B cell (primary cell): ENCODE measurements around the gene HACD2. TPM values are rescaled to one million over a fixed set of nuclear protein-coding genes. Genes with fewer than 3 reads are reported as not detected.

Source experiments
- ATAC-seq: fragments of 200-7000 bp; cut with Tn5 transposase; one replicate; pipeline ENCODE4 v1.10.0; 2021; ENCODE audit warnings: low read depth, mild to moderate bottlenecking, moderate number of reproducible peaks, moderate library complexity
- CTCF ChIA-PET: fragments of 350-600 bp; sonication (Branson Sonifier 250); formaldehyde crosslinking; loops from one replicate; lab custom pipeline; 2021; ENCODE audit warnings: antibody characterized with exemption, inconsistent platforms; lab: Charles Lee
- POLR2A ChIA-PET: fragments of 350-600 bp; sonication (Branson Sonifier 250); formaldehyde crosslinking; loops from one replicate; lab custom pipeline; 2021; ENCODE audit warnings: antibody characterized with exemption; lab: Charles Lee
- DNase-seq: peaks from one replicate; pipeline ENCODE4 v3.0.0; 2013
- H2AFZ ChIP-seq: 2 replicates; pipeline ENCODE4 v1.6.1; 2012; ENCODE audit warnings: mild to moderate bottlenecking, low read depth, low read length; ENCODE audit not compliant: insufficient read depth, poor library complexity, severe bottlenecking
- H3K27ac ChIP-seq, 2 donors: 1 replicate in 1 of 2; 2 replicates in 1 of 2; pipeline ENCODE4 v1.5.1; 2012 to 2013; ENCODE audit warnings: low read length in 2 of 2, mild to moderate bottlenecking in 2 of 2, moderate library complexity in 1 of 2
- H3K27me3 ChIP-seq, 4 experiments: fragments of 200-600 bp in 1 of 4; sonication (generic) in 1 of 4; replicated peaks in 1 of 4; 1 replicate in 2 of 4; 2 replicates in 2 of 4; pipeline versions ENCODE4 v1.6.1 to v1.7.0; 2013 to 2016; ENCODE audit warnings: low read length in 3 of 4, mild to moderate bottlenecking in 2 of 4, mixed read lengths in 1 of 4, moderate library complexity in 1 of 4; ENCODE audit not compliant: insufficient read depth in 4 of 4, control insufficient read depth in 3 of 4; ENCODE audit errors: control extremely low read depth in 1 of 4
- H3K36me3 ChIP-seq, 2 experiments: replicated peaks in 1 of 2; 1 replicate in 1 of 2; 2 replicates in 1 of 2; pipeline versions ENCODE4 v1.6.1 to v1.7.1; 2013; ENCODE audit warnings: low read length in 1 of 2; ENCODE audit not compliant: insufficient read depth in 2 of 2, control insufficient read depth in 1 of 2; ENCODE audit errors: control extremely low read depth in 1 of 2, extremely low read depth in 1 of 2
- H3K4me1 ChIP-seq, 2 donors: fragments of 200-600 bp in 1 of 2; sonication (generic) in 1 of 2; 1 replicate in 1 of 2; 2 replicates in 1 of 2; pipeline versions ENCODE4 v1.5.1 to v1.6.1; 2013 to 2017; ENCODE audit warnings: low read length in 2 of 2; ENCODE audit not compliant: control insufficient read depth in 2 of 2, insufficient read depth in 2 of 2
- H3K4me2 ChIP-seq: replicated peaks from 2 replicates; pipeline ENCODE3; 2012; ENCODE audit warnings: mild to moderate bottlenecking, low read depth, low read length; ENCODE audit not compliant: poor library complexity, severe bottlenecking
- H3K4me3 ChIP-seq, 5 experiments: fragments of 200-600 bp in 1 of 5; sonication (generic) in 1 of 5; 1 replicate in 3 of 5; 2 replicates in 2 of 5; pipeline versions ENCODE4 v1.5.1 to v1.7.0; 2011 to 2016; ENCODE audit warnings: low read length in 4 of 5, mild to moderate bottlenecking in 4 of 5, low read depth in 2 of 5, control low read depth in 1 of 5, moderate library complexity in 1 of 5; ENCODE audit not compliant: insufficient read depth in 1 of 5; ENCODE audit errors: control extremely low read depth in 1 of 5, extremely low read depth in 1 of 5
- H3K79me2 ChIP-seq: fragments of 200-600 bp; sonication (generic); one replicate; pipeline ENCODE4 v1.6.0; 2016; ENCODE audit warnings: low read length; ENCODE audit not compliant: control insufficient read depth, insufficient read depth
- H3K9ac ChIP-seq: fragments of 200-600 bp; sonication (generic); 2 replicates; pipeline ENCODE4 v1.6.1; 2017; ENCODE audit warnings: mild to moderate bottlenecking, low read length, moderate library complexity
- H3K9me3 ChIP-seq, 3 donors: one replicate each; pipeline versions ENCODE4 v1.6.1 to v1.7.1; 2013; ENCODE audit warnings: low read length in 2 of 3; ENCODE audit not compliant: control insufficient read depth in 2 of 3, insufficient read depth in 1 of 3; ENCODE audit errors: control extremely low read depth in 1 of 3
- H4K20me1 ChIP-seq: 2 replicates; pipeline ENCODE4 v1.6.0; 2012; ENCODE audit warnings: mild to moderate bottlenecking, low read length; ENCODE audit not compliant: insufficient read depth, control insufficient read depth, poor library complexity, severe bottlenecking
- H3K27ac Mint-ChIP-seq: one replicate; pipeline ENCODE4 v1.8.0; 2021; ENCODE audit warnings: mixed read lengths
- H3K27me3 Mint-ChIP-seq: one replicate; pipeline ENCODE4 v1.8.0; 2021; ENCODE audit warnings: mixed read lengths
- H3K4me1 Mint-ChIP-seq: one replicate; pipeline ENCODE4 v1.8.0; 2021; ENCODE audit warnings: mixed read lengths
- H3K4me3 Mint-ChIP-seq: one replicate; pipeline ENCODE4 v1.8.0; 2021; ENCODE audit warnings: mixed read lengths
- H3K9me3 Mint-ChIP-seq: one replicate; pipeline ENCODE4 v1.8.0; 2022; ENCODE audit warnings: mixed read lengths; ENCODE audit not compliant: insufficient read depth
- CTCF ChIP-seq: fragments of 200-600 bp; IDR thresholded peaks from one replicate; pipeline ENCODE4 v1.8.0; 2022; ENCODE audit warnings: antibody characterized with exemption, mild to moderate bottlenecking
- EZH2 ChIP-seq: IDR thresholded peaks from 2 replicates; pipeline ENCODE4 v1.6.1; 2012; ENCODE audit warnings: borderline replicate concordance, low read depth, mild to moderate bottlenecking, moderate library complexity, low read length; ENCODE audit not compliant: insufficient read depth, poor library complexity, severe bottlenecking
- WGBS: methylation state at CpG from one replicate; pipeline ENCODE4 v1.1.5; 2013; ENCODE audit warnings: missing lambda C conversion rate; ENCODE audit not compliant: insufficient coverage; 5-methylcytosine and 5-hydroxymethylcytosine counted together
- intact Hi-C: fragments of 100-400 bp; cut with micrococcal nuclease; formaldehyde crosslinking; loops from one replicate; pipeline ENCODE4 v1.10.0; 2022
- polyA plus RNA-seq: library from polyadenylated mRNA; depleted of rRNA; stranded (reverse); fragments of >200 nt; gene quantifications from 2 replicates; pipeline ENCODE4 v1.2.3, GENCODE V29; 2012
- total RNA-seq, 2 donors: library from RNA; stranded (reverse); fragments of 120-200 nt in 1 of 2; gene quantifications; 1 replicate in 1 of 2; 2 replicates in 1 of 2; pipeline versions ENCODE4 v1.2.3 to v1.2.4, GENCODE V29; 2013 to 2022

Gene HACD2
- total and polyA plus RNA-seq, 2 donors (not counting 1 experiment from before 2014, with no cell fraction given): 14.5 to 30.7 TPM

GRCh38 chr3:123525433-123525832 is 59.4 kb downstream of the HACD2 start:
- DNase-seq: no peak
- H3K27ac Mint-ChIP-seq: no peak overlapping the region
- Histone ChIP-seq H3K27ac (no peak overlapping the region), H3K9ac (no peak overlapping the region), H3K4me3 (no peak overlapping the region), H3K9me3 (no peaks in the 10 kb centered on the region), H3K4me2 (no peak overlapping the region), H3K36me3 (peaks cover 2 to 22% of the 10 kb centered on the region in 2 experiments), H4K20me1 (no peaks in the 10 kb centered on the region), H3K4me1 (peaks cover 14 to 15% of the 10 kb centered on the region in 2 donors), H3K27me3 (no peaks in the 10 kb centered on the region), H2AFZ (no peak overlapping the region), H3K79me2 (no peaks in the 10 kb centered on the region)
- ATAC-seq: no peak
- ChIA-PET CTCF (interaction anchor here (1.4 kb wide), 1 partner anchor 195 kb away, joined by 3 read pairs; no protein-coding TSS in a partner anchor), POLR2A (no interaction called here)
- H3K4me1 Mint-ChIP-seq: peaks cover 35% of the 10 kb centered on the region
- intact Hi-C loops: no loop called here
- TF ChIP-seq CTCF: no peak
- TF ChIP-seq EZH2: no peak
- no peaks in the 10 kb centered on the region for H3K9me3 Mint-ChIP-seq
- WGBS: 86% methylated on average over 1 of the region's 3 CpGs
- no peaks in the 10 kb centered on the region for H3K27me3 Mint-ChIP-seq
- H3K4me3 Mint-ChIP-seq: no peak overlapping the region

- Mint-ChIP-seq H3K4me1 (peaks cover 35% of the 10 kb centered on the region), H3K9me3 (no peaks in the 10 kb centered on the region), H3K27me3 (no peaks in the 10 kb centered on the region), H3K27ac (no peak overlapping the region), H3K4me3 (no peak overlapping the region)
- Histone ChIP-seq H3K79me2 (no peaks in the 10 kb centered on the region), H3K36me3 (peaks cover 2 to 22% of the 10 kb centered on the region in 2 experiments), H3K9ac (no peak overlapping the region), H3K27ac (no peak overlapping the region), H4K20me1 (no peaks in the 10 kb centered on the region), H2AFZ (no peak overlapping the region), H3K9me3 (no peaks in the 10 kb centered on the region), H3K27me3 (no peaks in the 10 kb centered on the region), H3K4me3 (no peak overlapping the region), H3K4me2 (no peak overlapping the region), H3K4me1 (peaks cover 14 to 15% of the 10 kb centered on the region in 2 donors)
- no peak for DNase-seq
- CTCF ChIA-PET: no interaction called here
- no peak for TF ChIP-seq EZH2
- TF ChIP-seq CTCF: no peak
- intact Hi-C loops: no loop called here
- POLR2A ChIA-PET: no interaction called here
- no peak for ATAC-seq
- 94% methylated on average over 2 of the region's 4 CpGs for WGBS
Observed at GRCh38 chr3:123524981-123525380, 59.9 kb downstream of the HACD2 start.
